ENCODE data around the gene COPZ1. TPM values are rescaled to one million over a fixed set of nuclear protein-coding genes. Genes with fewer than 3 reads are reported as not detected.
A peak's percentile ranks its signal among the peaks of the same experiment; 100 is the strongest.

Gene COPZ1
- total and polyA plus RNA-seq, 4 donors: 98.8 to 163 (median 136) TPM

GRCh38 chr12:54397157-54397556 is 72.2 kb downstream of the COPZ1 start:
- H3K36me3 ChIP-seq (ENCODE audit: control insufficient read depth in 4 of 4, insufficient read depth in 4 of 4, low read length in 4 of 4): peaks cover 29 to 60% (median 39%) of the 10 kb centered on the region in 4 donors
- ATAC-seq (ENCODE audit: insufficient read depth, low FRiP score): no peak
- 93 to 100% methylated on average over 1 of the region's 1 CpG for WGBS, 2 donors

GRCh38 chr12:54398218-54398617 is 73.3 kb downstream of the COPZ1 start:
- no peaks in the 10 kb centered on the region for H3K4me1 ChIP-seq (ENCODE audit: control insufficient read depth in 5 of 5, insufficient read depth in 5 of 5, low read length in 5 of 5)
- TF ChIP-seq CTCF (IDR thresholded peaks at IDR 0.05; ENCODE audit: control extremely low read depth, extremely low read depth): no peak
- DNase-seq: no peak
- H3K9me3 ChIP-seq (ENCODE audit: control insufficient read depth in 4 of 4, insufficient read depth in 3 of 4, low read length in 3 of 4): no peaks in the 10 kb centered on the region
- H3K36me3 ChIP-seq (ENCODE audit: control insufficient read depth in 4 of 4, insufficient read depth in 4 of 4, low read length in 4 of 4): peaks cover 34 to 66% (median 43%) of the 10 kb centered on the region in 4 donors
- no peak overlapping the region for H3K9ac ChIP-seq (ENCODE audit: insufficient read depth in 1 of 2, low read length in 2 of 2)
- no peak overlapping the region for H3K27ac ChIP-seq (ENCODE audit: low read depth in 1 of 2, low read length in 1 of 2)
- no peaks in the 10 kb centered on the region for H3K27me3 ChIP-seq (ENCODE audit: control insufficient read depth in 3 of 3, insufficient read depth in 3 of 3, low read length in 2 of 3)
- H3K4me3 ChIP-seq: no peak overlapping the region
- 93 to 98% methylated on average over 2 of the region's 2 CpGs for WGBS, 2 donors
- no peak for ATAC-seq (ENCODE audit: insufficient read depth, low FRiP score)

More at GRCh38 chr12:54397157-54397556, 72.2 kb downstream of the COPZ1 start:
- Histone ChIP-seq H3K9me3 (ENCODE audit: control insufficient read depth in 4 of 4, insufficient read depth in 3 of 4, low read length in 3 of 4) (no peaks in the 10 kb centered on the region), H3K27ac (ENCODE audit: low read depth in 1 of 2, low read length in 1 of 2) (no peak overlapping the region), H3K27me3 (ENCODE audit: control insufficient read depth in 3 of 3, insufficient read depth in 3 of 3, low read length in 2 of 3) (no peaks in the 10 kb centered on the region), H3K4me3 (no peak overlapping the region), H3K9ac (ENCODE audit: insufficient read depth in 1 of 2, low read length in 2 of 2) (no peak overlapping the region), H3K4me1 (ENCODE audit: control insufficient read depth in 5 of 5, insufficient read depth in 5 of 5, low read length in 5 of 5) (no peaks in the 10 kb centered on the region)
- no peak for TF ChIP-seq CTCF (IDR thresholded peaks at IDR 0.05; ENCODE audit: control extremely low read depth, extremely low read depth)
- no peak for DNase-seq

GRCh38 chr12:54398995-54399793 is 74.3 kb downstream of the COPZ1 start:
- DNase-seq: peak; percentile 87 to 91 (median 90)

More at GRCh38 chr12:54398995-54399793, 74.3 kb downstream of the COPZ1 start:
- Histone ChIP-seq H3K27me3 (ENCODE audit: control insufficient read depth in 3 of 3, insufficient read depth in 3 of 3, low read length in 2 of 3) (no peaks in the 10 kb centered on the region), H3K27ac (ENCODE audit: low read depth in 1 of 2, low read length in 1 of 2) (no peak overlapping the region), H3K4me1 (ENCODE audit: control insufficient read depth in 5 of 5, insufficient read depth in 5 of 5, low read length in 5 of 5) (no peaks in the 10 kb centered on the region), H3K36me3 (ENCODE audit: control insufficient read depth in 4 of 4, insufficient read depth in 4 of 4, low read length in 4 of 4) (peaks cover 34 to 72% (median 49%) of the 10 kb centered on the region in 4 donors), H3K9ac (ENCODE audit: insufficient read depth in 1 of 2, low read length in 2 of 2) (no peak overlapping the region), H3K4me3 (no peak overlapping the region), H3K9me3 (ENCODE audit: control insufficient read depth in 4 of 4, insufficient read depth in 3 of 4, low read length in 3 of 4) (no peaks in the 10 kb centered on the region)
- 76 to 79% methylated on average over 8 of the region's 8 CpGs for WGBS, 2 donors
- ATAC-seq (ENCODE audit: insufficient read depth, low FRiP score): peak; percentile 76
- peak; percentile 99 for TF ChIP-seq CTCF (IDR thresholded peaks at IDR 0.05; ENCODE audit: control extremely low read depth, extremely low read depth)
